T-helper 2 cell treated with Interferon-gamma antibody and Interleukin-4, amounts not matched to agents 100 ng/mL and 5 ng/mL, for 36 hours (primary cell): ENCODE data around the gene OTOGL. TPM values are rescaled to one million over a fixed set of nuclear protein-coding genes. Genes with fewer than 3 reads are reported as not detected.

ENCODE experiments used
- total RNA-seq: library from RNA; stranded (reverse); gene quantifications from 2 replicates; pipeline ENCODE4 v1.2.3, GENCODE V29; 2022

OTOGL gene
- total RNA-seq, 1 donor from 2014 or later: not detected

Other genes with a start within 250 kb of the OTOGL start
- 104 TPM in 2 replicates for gene PPP1R12A, start 164.4 kb upstream of the OTOGL start, total RNA-seq